8988T (cell line): ENCODE measurements around the gene UBA5.
"Not testable (repeated sequence)": the region's sequence is repeated elsewhere in the genome, so short reads cannot be mapped to it uniquely, and the experiment has no call there.

Experiments
- DNase-seq: peaks from one replicate; pipeline ENCODE4 v3.0.0; 2011

UBA5 gene

GRCh38 chr3:132660052-132660810, at the start of gene UBA5:
UBA5 (plus strand) TSS chr3:132660329; CDS start chr3:132660538, 209 bp downstream.
- DNase-seq: peak; percentile 55

DNA sequence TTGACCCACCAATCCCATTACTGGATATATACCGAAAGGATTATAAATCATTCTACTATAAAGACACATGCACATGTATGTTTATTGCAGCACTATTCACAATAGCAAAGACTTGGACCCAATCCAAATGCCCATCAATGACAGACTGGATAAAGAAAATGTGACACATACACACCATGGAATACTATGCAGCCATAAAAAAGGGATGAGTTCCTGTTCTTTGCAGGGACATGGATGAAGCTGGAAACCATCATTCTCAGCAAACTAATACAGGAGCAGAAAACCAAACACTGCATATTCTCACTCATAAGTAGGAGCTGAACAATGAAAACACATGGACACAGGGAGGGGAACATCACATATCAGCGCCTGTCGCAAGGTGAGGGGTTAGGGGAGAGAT, 44.8 kb upstream of the UBA5 start:
- DNase-seq: not testable (repeated sequence)

GRCh38 chr3:132615881-132616280, 44.2 kb upstream of the UBA5 start:
- no peak for DNase-seq

DNA sequence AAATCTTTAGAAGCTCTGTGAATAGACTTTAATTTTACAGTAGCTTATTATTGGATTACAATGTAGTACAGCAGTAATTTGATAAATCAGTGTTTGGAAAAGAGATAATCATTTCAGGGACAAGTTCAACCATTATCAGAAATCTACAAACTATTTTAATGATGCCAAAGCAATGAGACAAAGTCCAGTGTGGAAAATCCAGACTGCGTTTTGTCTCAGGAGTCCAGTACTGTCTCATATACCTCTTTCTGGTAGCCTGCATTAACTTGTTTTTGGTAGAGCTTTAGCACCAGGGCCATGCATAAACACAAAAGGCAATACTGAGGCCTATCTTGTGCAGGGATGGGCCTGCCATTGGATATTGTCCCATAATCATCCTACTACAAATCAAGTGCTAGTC, 43.3 kb upstream of the UBA5 start:
- no peak for DNase-seq

GRCh38 chr3:132622148-132622547, 38.0 kb upstream of the UBA5 start:
- DNase-seq: no peak

GRCh38 chr3:132622761-132623160, 37.4 kb upstream of the UBA5 start:
- DNase-seq: no peak

- no peak for DNase-seq
Observed at GRCh38 chr3:132623646-132624045, 36.5 kb upstream of the UBA5 start.

- no peak for DNase-seq
Observed at GRCh38 chr3:132624790-132625189, 35.3 kb upstream of the UBA5 start.

DNA sequence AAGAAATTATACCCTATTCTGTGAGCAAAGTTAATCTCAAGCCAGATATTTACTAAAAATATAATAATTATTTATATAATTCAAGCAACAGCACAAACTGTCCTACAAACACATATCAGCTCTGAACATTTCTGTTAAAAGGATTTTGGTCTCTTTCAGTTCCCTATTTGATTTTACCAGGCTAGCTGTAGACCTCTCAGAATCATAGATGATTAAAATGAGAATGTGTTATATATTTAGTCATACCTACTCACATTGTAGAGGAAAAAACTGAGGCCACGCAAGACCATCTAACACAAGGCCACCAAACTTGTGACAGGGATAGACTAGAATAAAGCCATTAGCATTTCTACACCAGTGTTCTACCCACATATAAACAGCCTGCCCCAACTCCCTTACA, 34.5 kb upstream of the UBA5 start:
- DNase-seq: no peak

DNA sequence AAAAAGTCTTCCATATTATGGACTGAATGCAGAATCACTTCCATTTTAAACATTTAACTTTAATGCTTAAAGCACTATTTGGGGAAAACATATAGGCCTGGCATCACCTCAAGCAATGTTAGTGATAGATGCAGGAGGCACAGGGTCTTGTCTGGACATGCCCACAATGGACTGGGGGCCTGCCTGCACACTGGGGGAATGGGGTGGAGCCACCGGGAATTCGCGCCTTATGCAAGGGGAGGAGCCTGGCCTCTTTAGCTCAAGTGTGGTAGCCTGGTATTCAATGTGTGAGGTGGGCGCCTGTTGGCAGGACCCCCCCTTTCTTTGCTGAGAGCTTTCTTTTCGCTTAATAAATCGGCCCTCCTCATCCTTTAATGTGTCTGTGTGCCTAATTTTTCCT, 33.2 kb upstream of the UBA5 start:
- no peak for DNase-seq

DNA sequence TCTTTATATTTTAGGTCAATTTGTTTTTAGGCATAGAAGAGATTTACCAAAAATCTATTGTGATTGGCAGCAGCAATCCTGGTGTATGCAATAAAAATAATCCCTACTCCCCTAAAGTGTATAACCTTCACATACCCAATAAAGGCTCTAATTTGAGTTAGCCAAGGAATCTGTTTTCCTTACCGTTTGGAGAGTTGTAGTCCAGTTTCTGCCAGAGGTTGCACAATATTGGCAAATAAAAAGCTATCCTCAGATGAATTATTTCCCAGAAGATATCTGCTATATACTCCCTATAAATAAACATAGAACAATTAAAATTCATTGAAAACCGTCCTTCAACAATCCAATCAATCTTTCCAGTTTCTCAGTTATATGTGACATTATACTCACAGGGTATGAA, 32.0 kb upstream of the UBA5 start:
- DNase-seq: no peak

DNA sequence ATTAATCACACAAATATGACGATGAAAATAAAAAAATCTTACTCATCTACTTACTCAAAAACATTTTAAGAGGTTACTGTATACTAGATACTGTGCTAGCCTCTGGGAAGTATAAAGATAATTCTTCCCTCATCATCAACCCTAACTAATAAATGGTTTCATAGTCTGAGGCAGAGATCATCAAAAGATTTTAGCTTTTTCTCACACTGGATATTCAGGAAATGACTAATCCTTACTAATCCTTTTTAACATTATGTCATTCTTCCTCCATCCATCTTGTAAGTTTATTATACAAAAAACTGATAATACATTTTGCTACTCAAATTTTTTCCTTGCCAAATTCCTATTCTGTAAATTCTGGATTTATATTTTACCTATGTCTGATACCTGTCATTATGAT, 30.2 kb upstream of the UBA5 start:
- DNase-seq: no peak

- DNase-seq: no peak
Observed at GRCh38 chr3:132630612-132631011, 29.5 kb upstream of the UBA5 start.

GRCh38 chr3:132635052-132635451, 25.1 kb upstream of the UBA5 start:
- no peak for DNase-seq

- DNase-seq: no peak
Observed at GRCh38 chr3:132637590-132637989, 22.5 kb upstream of the UBA5 start.

DNA sequence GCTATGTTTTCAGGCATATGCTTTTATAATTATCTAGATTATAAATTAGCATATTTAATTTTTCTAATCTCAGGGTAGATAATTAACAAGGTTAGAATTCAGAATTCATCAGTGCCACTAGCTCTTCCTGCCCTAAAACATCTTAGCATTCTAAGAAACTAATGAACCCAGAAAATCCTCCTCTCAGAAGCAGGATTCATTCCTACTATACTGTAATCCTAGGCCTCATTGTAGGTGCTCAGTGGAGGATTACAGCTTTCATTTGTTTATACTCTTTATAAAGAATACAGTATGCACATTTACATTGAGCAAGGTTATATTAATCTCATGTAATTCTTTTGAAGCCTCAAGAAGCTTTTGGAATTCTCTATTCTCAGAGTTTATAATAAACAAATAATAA, 21.4 kb upstream of the UBA5 start:
- no peak for DNase-seq

GRCh38 chr3:132641427-132641826, 18.7 kb upstream of the UBA5 start:
- DNase-seq: not testable (repeated sequence)

DNA sequence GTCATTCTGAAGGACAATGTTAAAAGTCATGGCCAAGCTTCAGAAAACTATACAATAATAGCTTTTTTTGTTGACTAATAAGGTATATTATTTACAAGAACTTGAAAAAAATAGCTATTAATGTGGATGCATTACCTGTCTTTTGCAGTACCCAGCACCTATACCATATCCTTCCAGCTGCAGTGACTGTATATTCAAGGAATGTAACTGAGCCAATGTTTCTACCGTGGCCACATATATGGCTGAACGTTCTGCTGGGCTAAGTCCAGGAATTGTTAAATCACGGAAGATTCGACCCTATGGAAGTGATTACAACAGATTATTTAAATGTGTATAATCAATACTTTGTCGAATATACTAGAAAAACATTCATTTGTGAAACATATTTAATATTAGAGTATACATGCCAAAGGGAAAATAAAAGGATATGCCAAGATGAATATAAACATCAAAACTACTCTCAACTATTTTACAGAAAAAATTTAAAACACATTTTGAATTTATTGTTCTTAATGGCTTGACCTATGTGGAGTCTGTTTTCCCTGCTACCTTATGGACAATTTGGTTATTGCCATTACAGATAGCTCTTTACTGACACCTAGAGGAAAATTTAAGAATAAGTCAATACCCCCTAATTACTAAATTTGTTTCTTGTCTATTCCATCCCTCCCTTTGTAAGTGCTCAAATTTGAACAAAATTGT, 18.1 kb upstream of the UBA5 start:
- DNase-seq: no peak

DNA sequence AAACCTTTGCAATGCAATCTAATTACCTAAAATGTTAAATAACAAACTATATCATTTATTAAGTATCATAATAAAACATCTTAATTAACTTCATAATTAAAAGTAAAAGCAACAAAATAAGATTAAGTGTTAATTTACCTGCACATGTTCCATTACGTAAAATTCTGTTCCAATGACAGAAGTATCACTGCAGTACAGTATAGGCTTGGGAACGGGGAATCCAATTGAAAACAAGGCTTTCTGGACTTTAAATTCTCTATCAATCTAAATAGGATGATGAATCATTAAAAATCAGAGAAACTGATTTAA, 17.6 kb upstream of the UBA5 start:
- DNase-seq: no peak

DNA sequence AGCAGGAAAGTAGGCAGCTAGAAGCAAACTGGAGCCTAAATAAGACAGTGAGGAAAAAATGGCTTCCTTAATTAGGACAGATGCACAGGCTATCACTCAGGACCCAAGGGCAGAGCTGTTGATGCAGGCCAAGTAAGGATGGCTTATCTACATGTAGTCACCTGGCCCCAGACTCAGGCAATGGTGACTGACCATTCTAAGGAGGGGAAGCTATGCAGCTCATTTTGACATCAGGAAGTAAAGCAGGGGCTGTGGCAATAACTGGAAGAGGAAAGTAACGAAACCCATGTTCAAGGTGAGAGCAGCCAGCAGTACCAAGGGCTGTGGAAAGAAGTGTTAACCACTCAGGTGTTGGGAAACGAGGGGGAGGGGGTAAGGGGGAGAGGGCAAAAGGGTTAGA, 16.8 kb upstream of the UBA5 start:
- DNase-seq: no peak

DNA sequence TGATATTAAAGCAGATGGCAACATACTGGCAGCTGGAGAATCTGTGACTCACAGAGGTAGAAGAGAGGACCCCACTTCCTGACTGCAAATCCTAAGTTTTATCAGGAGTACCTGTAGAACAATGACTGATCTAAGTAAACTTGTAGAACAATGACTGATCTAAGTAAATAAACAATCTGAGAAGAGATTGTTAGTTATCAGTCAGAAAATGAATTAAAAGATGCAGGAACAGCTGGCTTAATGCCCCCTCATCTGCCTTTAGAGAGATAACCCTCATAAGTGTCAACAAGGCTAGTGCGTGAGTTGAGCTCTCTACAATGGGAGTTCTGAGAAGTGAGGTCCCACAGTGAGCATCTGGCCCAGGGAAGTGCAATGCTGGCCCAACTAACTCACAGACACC, 15.1 kb upstream of the UBA5 start:
- no peak for DNase-seq

- DNase-seq: no peak
Observed at GRCh38 chr3:132650153-132650552, 10.0 kb upstream of the UBA5 start.

GRCh38 chr3:132652640-132653270, 7.4 kb upstream of the UBA5 start:
- DNase-seq: no peak

GRCh38 chr3:132654190-132654589, 5.9 kb upstream of the UBA5 start:
- DNase-seq: no peak
